DLD1 (cell line): ENCODE results near the gene TNIP3.
"Not testable (repeated sequence)": the region's sequence is repeated elsewhere in the genome, so short reads cannot be mapped to it uniquely, and the experiment has no call there.

Experiments
- in situ Hi-C: cut with HindIII; loops from 2 replicates; pipeline ENCODE4 v1.10.0; 2017; ENCODE audit warnings: low sequenced_read_pairs

TNIP3 gene

DNA sequence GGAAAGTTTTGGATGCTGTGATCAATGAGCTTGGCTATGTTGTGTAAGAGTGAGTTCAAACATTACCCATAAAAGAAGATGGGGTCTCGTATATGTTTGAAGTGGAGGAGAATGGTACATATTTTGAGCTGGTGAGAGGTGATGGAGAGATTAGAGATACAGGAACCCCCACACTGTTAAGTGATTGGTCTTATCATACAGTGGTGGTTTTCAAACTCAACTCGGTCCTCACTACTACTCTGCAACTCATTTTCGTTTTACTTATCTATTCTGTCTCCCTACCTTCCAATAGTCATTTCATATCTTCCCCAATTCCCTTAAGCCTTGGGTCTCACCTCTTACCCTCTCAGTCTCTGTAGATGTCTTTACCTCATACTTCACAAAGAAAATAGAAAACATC, 16.4 kb upstream of the TNIP3 start:
- in situ Hi-C loops: no loop called here

DNA sequence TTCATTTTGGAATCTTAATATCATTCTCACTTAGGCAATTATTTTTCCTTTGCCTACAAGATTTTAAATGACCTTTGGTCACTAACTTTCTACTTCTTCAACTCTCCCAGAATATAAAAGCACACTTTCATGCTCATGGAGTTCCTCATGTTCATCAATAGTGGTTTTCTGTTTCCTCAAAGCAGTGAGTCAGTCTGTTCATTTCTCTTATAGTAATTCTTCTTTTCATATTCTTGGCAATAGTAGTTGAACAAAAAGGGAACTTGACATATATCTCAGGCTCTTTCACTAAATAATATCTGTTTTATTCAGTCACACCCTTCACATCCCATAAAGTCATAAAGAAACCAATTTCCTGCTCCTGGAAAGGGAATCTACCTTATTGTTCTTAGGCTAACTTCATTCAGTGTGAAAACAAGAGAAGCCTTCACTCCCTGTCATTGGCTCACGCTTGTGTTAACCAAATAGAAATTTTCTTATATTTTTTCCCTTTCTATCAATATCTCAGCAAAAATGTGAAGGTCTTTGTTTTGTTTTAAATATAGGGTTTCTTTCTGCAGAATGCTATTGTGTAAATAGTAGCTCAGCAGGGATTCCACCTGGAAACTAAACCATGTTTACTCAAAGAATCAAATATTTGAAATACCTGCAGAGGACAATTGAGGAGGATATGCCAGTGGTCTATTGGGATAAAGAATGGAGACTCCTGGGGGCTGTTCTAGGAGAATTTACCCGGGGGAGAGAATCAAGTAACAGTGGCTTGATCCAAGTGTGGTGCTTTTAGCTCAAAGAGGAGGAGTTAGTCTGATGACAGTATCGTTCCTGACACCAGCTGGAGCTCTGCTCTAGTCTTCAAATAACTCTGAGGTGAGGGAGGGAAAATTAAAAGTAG, 13.4 kb upstream of the TNIP3 start:
- in situ Hi-C loops: no loop called here

DNA sequence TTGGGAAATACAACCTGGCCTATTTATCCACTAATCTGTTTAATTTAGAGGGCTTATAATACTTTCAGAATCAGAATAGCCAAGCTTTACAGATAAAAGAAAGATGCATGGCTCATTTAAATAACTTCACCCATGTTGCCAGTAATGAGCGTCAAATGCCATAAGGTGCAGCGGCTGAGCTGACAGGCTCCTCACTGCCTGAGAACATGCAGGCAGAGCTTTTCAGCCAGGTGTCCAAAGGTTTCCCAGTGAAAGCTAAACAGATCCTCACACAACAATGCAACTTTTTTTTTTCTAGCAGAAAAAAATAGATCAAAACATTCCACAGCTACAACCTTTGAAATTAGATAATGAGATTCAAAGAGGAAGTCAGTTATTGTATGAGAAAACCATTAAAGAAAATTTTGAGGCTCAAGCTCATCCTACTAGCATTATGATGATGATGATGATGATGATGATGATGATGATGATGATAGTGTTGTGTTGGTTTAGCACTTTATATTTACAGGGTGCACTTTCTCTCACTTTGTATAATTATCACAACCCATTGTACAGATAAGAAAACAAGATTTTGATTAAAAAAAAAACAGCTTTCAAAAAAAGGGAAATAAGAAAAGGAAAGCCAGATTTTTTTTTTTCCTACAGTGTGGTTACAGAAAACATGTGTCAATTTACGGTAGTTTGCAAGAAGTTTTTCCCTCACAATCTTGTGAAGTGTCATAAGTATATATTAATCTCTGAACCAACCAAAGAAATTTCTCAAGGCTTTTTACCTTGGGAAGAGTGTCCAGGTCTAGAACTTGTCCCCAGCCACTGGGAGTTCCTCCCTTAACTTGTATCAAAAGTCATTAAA, 12.2 kb upstream of the TNIP3 start:
- in situ Hi-C loops: no loop called here

DNA sequence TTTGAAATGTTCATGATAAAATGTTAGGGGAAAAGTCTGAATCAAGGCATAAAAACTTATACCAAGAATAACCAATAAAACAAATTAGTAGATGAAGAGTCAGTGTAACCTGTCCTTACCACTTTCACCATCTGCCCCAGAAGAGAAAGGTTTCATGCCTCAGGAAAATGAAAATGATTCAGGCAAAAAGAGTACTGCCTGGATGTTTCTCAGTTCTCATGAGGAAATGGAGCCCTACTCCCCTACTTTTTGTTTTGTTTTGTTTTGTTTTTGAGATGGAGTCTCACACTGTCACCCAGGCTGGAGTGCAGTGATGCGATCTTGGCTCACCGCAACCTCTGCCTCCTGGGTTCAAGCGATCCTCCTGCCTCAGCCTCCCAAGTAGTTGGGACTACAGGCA, 7.4 kb upstream of the TNIP3 start:
- in situ Hi-C loops: not testable (repeated sequence)

DNA sequence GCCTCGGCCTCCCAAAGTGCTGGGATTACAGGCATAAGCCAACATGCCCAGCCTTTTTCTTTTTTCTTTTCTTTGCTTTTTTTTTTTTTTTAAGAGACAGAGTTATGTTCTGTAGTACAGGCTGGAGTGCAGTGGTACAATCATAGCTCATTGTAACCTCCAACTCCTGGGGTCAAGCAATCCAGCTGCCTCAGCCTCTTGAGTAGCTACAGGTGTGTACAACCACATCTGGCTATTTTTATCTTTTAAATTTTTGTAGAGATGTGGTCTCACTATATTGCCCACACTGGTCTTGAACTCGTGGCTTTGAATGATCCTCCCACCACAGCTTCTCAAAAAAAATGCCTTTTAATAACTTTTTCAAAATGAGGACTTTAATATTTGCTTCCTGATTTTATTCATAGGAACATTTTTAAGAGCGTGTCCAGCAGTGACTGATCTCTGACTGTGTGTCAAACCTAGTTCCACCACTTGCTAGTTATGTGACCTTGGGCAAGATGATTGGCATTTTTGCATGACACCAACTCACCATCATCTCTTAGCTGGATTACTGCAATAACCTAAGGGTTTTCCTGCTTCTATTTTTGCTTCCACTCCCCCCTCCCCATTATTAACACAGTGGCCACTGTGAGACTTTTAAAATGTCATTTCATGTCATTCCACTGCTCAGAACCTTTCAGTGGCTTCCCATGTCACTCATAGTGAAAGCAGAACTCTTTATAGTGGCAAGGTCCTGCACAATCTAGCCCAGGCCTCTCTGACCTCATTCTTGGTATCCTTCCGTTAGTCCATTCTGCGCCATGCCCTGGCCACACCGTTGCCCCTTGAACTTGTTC, 4.5 kb upstream of the TNIP3 start:
- in situ Hi-C loops: no loop called here

DNA sequence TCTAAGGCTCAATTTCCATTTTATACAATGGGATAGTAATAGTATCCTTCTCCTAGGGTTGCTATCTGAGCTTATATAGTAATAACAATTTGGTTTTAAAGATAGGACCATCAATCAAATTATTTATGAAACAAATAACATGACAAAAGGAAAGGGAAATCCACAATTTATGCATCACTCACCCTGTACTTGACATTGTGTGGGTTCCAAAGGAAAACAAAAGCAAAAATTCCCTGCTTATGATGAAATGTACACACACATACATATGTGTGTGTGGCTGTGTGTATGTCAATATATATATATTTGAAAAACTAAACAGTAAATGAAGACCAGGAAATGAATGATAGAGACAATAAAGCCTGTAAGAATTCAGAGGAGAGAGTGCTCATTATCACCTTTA, 2.9 kb upstream of the TNIP3 start:
- in situ Hi-C loops: no loop called here

DNA sequence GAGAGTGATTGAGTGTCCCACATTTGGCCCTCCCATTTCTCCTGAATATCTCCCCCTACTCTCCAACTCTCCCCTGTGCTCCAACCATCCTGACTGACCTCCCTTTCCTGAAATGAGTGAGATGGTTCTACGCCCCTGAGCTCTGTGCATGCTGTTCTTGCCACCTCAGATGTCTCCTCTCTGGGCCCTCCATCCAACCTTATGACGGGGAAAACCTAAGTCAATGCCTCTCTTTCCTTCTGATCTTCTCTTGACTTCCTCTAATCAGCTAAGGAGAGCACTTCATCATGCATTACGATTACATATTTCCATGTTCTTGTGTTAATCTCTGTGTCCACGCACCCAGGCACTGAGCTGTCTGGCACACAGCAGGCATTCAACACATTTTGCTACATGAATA, 1.1 kb upstream of the TNIP3 start:
- in situ Hi-C loops: no loop called here

DNA sequence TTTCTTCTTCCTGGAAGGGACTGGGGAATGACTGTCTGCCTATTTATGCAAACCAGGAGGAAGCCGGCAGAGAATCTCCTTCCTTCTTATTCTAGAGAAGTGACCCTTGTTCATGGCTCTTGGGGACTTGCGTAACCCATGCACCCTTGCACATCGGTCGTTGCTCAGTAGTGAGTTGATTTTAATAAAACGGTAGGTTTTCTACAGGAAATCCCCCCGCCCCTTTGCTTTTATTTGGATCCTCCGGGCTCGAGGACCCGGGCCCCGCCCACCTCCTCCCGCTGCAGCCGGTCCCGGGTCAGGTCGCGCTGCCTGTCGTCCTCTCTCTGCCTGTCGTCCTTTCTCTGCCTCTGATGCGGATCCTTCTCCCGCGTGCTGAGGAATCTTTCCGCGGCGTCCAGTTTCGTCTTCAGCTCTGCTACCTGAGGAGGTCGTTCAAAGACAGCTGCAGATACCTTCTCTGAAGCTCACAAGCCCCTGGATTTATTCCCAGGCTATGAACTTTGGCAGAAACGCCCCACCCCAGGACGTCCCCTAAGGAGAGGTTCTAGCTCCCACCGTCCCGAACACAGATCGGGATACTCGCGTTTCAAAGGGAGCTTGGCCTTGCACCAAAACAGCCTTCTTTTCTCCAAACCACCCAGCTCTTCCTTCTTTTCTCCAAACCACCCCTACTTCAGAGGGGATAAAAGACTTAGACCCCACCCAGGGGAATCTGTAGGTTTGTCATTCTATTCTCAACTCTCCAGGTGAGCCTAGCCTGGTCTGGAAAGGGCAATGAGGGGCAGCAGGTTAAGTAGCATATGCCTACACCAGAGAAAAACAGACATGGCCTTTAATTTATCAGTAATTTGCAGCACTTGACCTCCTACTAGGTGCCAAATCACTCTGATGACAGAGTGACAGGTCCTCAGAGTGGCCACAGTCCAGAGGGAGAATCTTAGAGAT, 7.0 kb downstream of the TNIP3 start:
- in situ Hi-C loops: no loop called here

DNA sequence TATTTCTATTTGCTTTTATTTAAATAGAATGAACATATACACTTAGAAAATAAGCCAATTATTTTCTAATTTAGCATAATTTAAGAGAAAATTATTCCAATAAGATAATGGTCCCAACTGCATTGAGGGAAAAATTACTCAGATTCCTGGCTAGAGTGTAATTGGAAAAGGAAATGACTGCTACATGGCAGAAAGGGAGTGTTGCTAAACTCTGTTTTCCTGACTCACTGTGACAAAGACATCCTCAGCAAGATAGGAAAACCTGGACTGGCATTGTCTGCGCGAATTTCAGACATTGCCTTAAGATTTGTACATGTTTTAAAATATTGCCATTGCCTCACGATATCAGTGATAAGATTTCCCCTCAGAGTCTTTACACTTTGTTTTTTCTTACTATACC, 8.2 kb downstream of the TNIP3 start:
- in situ Hi-C loops: no loop called here

DNA sequence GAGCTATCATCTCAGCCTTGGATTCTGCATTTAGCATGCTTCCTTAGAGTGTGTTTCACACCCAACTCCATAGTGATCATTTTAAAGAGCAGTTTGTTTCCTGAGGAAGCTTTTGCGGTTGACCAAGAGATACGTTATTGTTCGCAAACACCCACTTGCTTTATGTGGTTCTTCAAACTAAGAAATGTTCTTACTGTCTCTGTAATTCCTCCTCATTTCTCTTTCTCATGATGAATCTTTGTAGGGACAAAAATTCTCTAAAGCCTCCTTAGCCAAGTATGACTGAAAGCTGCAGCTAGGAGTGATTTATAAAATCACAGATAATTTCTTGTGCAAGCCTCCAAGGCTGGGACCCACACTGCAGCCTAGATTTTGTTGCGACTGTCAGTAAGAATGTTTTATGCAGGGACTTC, 10.0 kb downstream of the TNIP3 start:
- in situ Hi-C loops: no loop called here

DNA sequence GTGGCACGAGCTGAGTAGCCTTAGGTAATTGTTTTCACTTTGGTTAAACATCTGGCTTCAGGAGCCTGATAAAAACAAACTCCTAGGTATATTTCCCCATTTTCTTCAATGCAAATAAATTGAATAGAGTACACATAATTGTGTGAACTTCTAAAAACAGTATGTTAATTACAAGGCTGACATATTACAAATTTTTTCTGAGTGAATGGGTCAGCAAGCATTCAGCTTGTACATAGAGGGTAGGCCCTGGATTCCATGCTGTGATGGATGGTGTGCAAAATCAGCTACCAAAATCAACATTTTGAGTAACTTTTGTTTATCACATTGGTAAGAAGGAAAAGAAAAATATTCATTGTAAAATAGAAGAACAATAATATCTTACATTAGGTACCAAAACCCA, 12.2 kb downstream of the TNIP3 start:
- in situ Hi-C loops: no loop called here

DNA sequence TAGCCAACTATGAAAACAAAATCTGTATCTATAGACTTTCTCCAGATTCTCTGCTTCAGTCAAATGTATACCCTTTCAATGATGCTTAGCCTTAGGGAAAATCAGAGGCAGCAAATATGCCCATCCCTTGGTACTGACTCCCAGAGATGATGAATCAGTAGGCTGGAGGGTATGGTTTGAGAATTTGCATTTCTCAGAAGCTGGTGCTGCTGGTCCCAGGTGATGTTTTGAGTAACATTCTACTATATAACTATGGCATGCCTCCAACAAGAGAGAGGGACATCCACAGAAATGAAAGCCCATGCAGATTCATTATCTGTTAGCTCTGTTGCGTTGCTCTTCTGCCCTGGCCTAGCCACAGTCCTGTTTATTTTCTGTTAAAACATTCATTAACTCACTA, 13.6 kb downstream of the TNIP3 start:
- in situ Hi-C loops: no loop called here

DNA sequence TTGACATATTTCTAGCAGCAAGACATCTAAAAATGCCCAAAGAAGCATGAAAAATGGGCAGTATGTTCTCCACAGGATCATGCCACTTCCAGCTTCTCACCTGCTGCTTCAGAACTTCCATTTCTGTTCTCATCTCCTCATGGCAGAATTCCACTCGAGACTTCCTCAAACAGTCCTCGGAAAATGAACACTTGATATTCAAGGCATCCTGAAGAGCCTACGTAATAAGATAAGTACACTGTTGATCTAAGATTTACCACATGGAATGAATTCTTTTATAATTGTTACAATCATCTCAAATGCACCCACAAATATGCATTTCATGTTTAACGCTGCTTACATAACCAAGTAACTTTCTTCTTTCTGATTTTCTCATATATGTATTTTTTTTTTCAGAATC, 14.1 kb downstream of the TNIP3 start:
- in situ Hi-C loops: no loop called here

DNA sequence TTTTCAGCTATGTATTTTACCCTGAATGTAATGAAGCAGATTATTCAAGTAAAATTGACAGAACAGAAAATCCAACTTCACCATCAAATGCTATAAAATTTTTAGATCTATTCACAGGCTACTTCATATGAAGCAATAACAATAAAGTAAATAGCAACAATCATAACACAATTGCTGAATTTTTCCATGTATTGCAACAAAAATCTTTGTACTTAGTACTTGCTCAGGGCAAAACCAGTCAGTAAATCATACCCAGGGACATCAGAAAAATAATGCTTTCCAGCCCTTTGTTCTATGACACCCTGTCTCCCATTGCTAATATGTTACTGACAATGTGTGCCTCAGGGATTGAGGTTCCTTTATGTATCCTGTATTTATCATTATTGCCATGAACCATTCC, 15.5 kb downstream of the TNIP3 start:
- in situ Hi-C loops: no loop called here

DNA sequence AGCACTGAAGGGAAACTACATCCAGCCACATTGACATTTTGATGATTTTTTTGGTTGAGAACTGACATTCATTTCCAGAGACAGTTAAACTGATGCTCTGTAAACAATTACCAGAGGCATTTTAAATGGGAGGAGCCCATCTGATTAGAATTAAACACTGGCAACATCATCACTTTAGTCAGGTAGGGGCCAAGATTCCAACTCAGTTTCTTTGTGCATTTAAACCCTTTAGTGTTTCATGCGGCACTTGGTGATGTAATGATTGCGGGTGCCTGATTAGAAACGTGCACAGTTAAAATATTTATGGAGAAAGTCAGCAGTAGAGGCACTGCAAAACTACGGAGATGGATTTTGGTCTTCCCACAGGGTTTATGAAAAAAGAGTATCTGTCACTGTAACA, 16.1 kb downstream of the TNIP3 start:
- in situ Hi-C loops: no loop called here

DNA sequence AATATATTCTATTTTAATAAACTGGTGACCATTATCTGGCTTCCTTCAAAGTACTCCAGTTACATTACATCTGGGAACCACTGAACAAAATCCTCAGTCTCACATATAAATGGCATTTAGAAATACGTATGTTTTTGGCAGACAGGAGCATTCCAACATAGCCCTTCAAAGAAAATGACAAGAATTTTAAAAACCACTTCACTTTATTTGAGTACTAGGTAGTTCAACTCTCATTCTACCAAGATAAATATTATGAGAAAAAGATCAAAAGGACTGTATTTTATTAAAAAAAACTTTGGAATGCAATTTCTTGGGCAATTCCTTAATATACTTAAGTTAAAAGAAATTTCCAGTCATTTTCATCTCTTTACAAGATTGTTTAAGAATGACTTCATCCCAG, 17.6 kb downstream of the TNIP3 start:
- in situ Hi-C loops: no loop called here

DNA sequence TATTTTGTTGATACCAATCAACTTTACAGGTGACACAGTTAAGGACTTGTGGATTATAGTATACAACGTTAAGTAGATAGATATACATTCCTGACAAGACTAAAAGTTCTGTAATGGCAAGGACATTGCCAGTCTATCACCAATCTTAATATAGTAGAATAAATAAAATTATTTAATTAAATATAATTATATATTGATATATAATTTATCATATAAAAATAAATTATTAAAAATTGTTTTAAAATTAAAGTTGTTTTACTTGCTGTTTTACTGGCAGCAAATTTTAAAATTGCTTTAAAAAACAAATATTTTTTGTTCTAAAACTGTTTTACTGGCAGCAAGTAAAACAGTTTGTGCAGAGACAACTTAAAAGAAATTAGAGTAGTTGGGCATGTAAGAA, 18.7 kb downstream of the TNIP3 start:
- in situ Hi-C loops: no loop called here

DNA sequence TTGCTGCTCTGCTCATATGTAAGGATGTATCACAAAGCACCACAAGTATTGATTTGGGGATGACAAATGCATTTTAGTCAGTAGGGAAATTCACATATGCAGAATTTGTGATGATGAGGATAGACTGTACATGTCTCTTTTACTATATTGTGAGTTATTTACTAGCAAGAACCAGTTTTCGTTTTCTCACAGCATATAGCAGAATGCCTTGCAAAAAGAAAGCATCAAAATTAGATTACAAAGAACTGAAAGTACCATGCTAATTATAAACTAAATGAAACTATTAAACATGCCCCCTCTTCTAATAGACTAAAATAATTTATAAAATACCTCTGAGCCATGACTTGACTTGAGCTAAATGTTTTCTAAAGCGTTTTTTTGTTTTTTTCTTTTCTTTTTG, 20.1 kb downstream of the TNIP3 start:
- in situ Hi-C loops: no loop called here

DNA sequence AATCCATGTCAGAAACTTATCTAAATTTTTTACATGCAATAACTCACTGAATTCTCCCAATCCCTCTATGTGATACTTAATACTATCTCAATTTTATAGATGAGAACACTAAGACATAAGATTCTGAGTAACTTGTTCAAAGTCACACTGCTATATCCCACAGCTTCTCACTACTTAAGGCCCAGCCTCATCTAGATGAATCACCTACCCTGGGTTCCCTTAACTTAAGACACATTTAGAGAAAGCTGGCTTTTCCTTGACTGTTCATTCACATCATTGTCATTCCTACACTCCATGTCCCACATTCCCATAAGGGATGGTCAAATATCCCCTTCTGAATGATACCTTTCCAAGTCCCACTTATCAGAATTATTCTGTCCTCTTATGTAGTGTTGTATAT, 21.0 kb downstream of the TNIP3 start:
- in situ Hi-C loops: no loop called here
